WTC11 (cell line): ENCODE results near the gene FHOD3.

Experiments used
- CTCF ChIP-seq: fragments of 200-600 bp; IDR thresholded peaks from 2 replicates; pipeline ENCODE4 v1.8.0; 2022; ENCODE audit warnings: antibody characterized with exemption
- ESRRA ChIP-seq: sonication (generic); formaldehyde crosslinking; IDR thresholded peaks from 2 replicates; pipeline ENCODE4 v1.8.1; 2022; ENCODE audit warnings: mild to moderate bottlenecking, missing genetic modification reagents, borderline replicate concordance
- ETV6 ChIP-seq: sonication (generic); formaldehyde crosslinking; IDR thresholded peaks from 2 replicates; pipeline ENCODE4 v1.8.1; 2022; ENCODE audit warnings: mild to moderate bottlenecking, missing genetic modification reagents
- GABPB1 ChIP-seq: sonication (generic); formaldehyde crosslinking; IDR thresholded peaks from 2 replicates; pipeline ENCODE4 v1.8.1; 2023; ENCODE audit warnings: mild to moderate bottlenecking, missing genetic modification reagents
- IRF2 ChIP-seq: sonication (generic); formaldehyde crosslinking; IDR thresholded peaks from 2 replicates; pipeline ENCODE4 v1.8.0; 2022; ENCODE audit warnings: low read depth, missing genetic modification reagents, borderline replicate concordance
- MAX ChIP-seq: sonication (generic); formaldehyde crosslinking; IDR thresholded peaks from 2 replicates; pipeline ENCODE4 v1.8.0; 2022; ENCODE audit warnings: mild to moderate bottlenecking, missing genetic modification reagents
- PRDM15 ChIP-seq: sonication (generic); formaldehyde crosslinking; IDR thresholded peaks from 2 replicates; pipeline ENCODE4 v1.8.0; 2022; ENCODE audit warnings: missing genetic modification reagents
- TCF7 ChIP-seq: sonication (generic); formaldehyde crosslinking; IDR thresholded peaks from 2 replicates; pipeline ENCODE4 v1.8.0; 2022; ENCODE audit warnings: mild to moderate bottlenecking, low read depth, missing genetic modification reagents, moderate library complexity
- TEAD4 ChIP-seq: sonication (generic); formaldehyde crosslinking; IDR thresholded peaks from 2 replicates; pipeline ENCODE4 v1.8.0; 2022; ENCODE audit warnings: mild to moderate bottlenecking, missing genetic modification reagents
- ZBTB21 ChIP-seq: sonication (generic); formaldehyde crosslinking; IDR thresholded peaks from 2 replicates; pipeline ENCODE4 v1.8.1; 2023; ENCODE audit warnings: mild to moderate bottlenecking, missing genetic modification reagents, borderline replicate concordance
- ZBTB43 ChIP-seq: sonication (generic); formaldehyde crosslinking; IDR thresholded peaks from 2 replicates; pipeline ENCODE4 v1.8.1; 2023; ENCODE audit warnings: mild to moderate bottlenecking, missing genetic modification reagents
- ZNF263 ChIP-seq: sonication (generic); formaldehyde crosslinking; IDR thresholded peaks from 2 replicates; pipeline ENCODE4 v1.8.1; 2022; ENCODE audit warnings: low read depth, mild to moderate bottlenecking, moderate library complexity, missing genetic modification reagents
- ZNF281 ChIP-seq: sonication (generic); formaldehyde crosslinking; IDR thresholded peaks from 2 replicates; pipeline ENCODE4 v1.8.0; 2023; ENCODE audit warnings: mild to moderate bottlenecking, missing genetic modification reagents
- ZNF317 ChIP-seq: sonication (generic); formaldehyde crosslinking; IDR thresholded peaks from 2 replicates; pipeline ENCODE4 v1.8.1; 2023; ENCODE audit warnings: low read depth, mild to moderate bottlenecking, moderate library complexity, missing genetic modification reagents, borderline replicate concordance

- TF ChIP-seq CTCF: no peak
- TF ChIP-seq TEAD4 (CRISPR knock-in tag): no peak
- no peak for TF ChIP-seq ZNF317 (CRISPR knock-in tag)
- TF ChIP-seq ETV6 (CRISPR knock-in tag): no peak
- no peak for TF ChIP-seq ESRRA (CRISPR knock-in tag)
- TF ChIP-seq MAX: no peak
- TF ChIP-seq ZBTB43: no peak
- TF ChIP-seq ZNF263 (CRISPR knock-in tag): no peak
- TF ChIP-seq TCF7 (CRISPR knock-in tag): no peak
- no peak for TF ChIP-seq ZBTB21
- TF ChIP-seq GABPB1: no peak
- no peak for TF ChIP-seq IRF2 (CRISPR knock-in tag)
- no peak for TF ChIP-seq ZNF281 (CRISPR knock-in tag)
- TF ChIP-seq PRDM15 (CRISPR knock-in tag): no peak
Measured at GRCh38 chr18:36559149-36559857, 261.8 kb downstream of the FHOD3 start.
